AG09319 (cell line): ENCODE results near the gene FARS2.

Experiments
- DNase-seq: peaks from one replicate; pipeline ENCODE4 v3.0.0-alpha.2; 2010; ENCODE audit warnings: low read depth; ENCODE audit errors: extremely low read depth
- CTCF ChIP-seq: IDR thresholded peaks from 2 replicates; pipeline ENCODE4 v1.5.1; 2011; ENCODE audit warnings: low read depth, mild to moderate bottlenecking, inconsistent platforms, low read length, moderate library complexity

FARS2 gene

GRCh38 chr6:5365436-5366195 is 104.3 kb downstream of the FARS2 start:
- no peak for TF ChIP-seq CTCF
- no peak for DNase-seq

- no peak for DNase-seq
- TF ChIP-seq CTCF = no peak
These were observed 105.6 kb downstream of the FARS2 start for GRCh38 chr6:5366941-5367340.

- no peak for DNase-seq
- no peak for TF ChIP-seq CTCF
These were observed 106.2 kb downstream of the FARS2 start for GRCh38 chr6:5367510-5367909.

GRCh38 chr6:5373430-5373829 is 112.1 kb downstream of the FARS2 start:
- TF ChIP-seq CTCF = no peak
- no peak for DNase-seq

GRCh38 chr6:5378331-5378730 is 117.0 kb downstream of the FARS2 start:
- DNase-seq = no peak
- TF ChIP-seq CTCF = no peak

GRCh38 chr6:5379647-5380242 is 118.4 kb downstream of the FARS2 start:
- no peak for DNase-seq
- peak; percentile 41 for TF ChIP-seq CTCF

- DNase-seq = no peak
- TF ChIP-seq CTCF = no peak
These were observed 122.5 kb downstream of the FARS2 start for GRCh38 chr6:5383856-5384255.
